GM21723 (cell line): ENCODE data around the gene ADAMTS18.

Experiments
- ATAC-seq: cut with Tn5 transposase; IDR thresholded peaks from one replicate; pipeline ENCODE4 v1.9.1; 2021; ENCODE audit warnings: mild to moderate bottlenecking, moderate library complexity; ENCODE audit not compliant: unreplicated experiment

The ADAMTS18 gene

DNA sequence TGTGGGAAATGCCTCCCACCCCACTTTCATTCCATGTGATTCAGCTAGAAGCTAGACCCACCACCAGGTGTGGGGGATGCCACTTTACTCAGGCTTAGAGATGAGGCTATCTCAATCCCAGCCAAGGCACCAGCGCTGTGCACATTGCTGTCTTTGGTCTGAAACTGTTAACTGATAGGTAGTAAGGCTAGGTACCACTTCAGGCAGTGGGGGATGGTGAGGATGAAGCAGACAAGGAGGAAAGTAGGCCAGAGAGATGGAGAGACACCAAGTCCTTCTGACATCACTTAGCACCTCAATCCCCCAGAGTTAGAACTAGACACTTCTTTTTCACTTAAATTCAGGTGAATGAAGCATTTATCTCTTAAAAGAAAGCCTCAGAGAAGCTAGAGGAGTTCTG is 35.8 kb downstream of the ADAMTS18 start:
- no peak for ATAC-seq

DNA sequence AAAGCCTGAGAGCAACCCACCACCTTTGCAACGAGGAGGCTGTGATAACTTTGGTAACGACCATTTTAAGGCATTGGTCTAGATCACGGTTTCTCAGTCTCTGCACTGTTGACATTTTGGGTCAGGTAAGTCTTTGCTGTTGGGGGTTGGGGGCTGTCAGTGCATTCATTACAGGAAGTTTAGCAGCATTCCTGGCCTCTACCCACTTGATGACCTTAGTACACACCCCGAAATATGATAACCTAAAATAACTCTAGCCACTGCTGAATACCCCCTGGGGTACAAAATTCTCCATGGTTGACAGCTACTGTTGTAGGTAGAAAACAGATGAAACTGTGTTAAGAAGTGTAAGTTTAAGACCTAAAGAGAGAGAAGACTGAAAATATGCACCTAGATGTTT is 36.3 kb downstream of the ADAMTS18 start:
- no peak for ATAC-seq

- ATAC-seq, result no peak
These were observed 38.4 kb downstream of the ADAMTS18 start for GRCh38 chr16:77396461-77396860.

DNA sequence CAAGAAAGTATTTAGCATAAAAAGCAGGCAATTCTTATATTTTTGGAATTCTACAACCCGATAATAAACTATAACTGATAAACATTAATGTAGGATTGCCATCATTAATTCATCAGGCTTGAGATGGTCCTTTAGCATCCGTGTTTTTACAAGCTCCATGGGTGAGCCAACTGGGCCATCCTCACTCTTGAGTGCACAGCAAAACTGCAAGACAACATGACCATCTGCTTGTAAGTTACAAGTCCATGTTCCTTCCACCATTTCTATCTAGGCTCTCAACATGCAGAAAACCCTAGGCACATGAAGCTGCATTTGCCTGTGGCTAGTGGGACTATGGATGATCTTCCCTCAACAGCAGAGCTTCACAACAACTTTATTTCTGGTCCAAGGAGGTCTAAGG is 40.1 kb downstream of the ADAMTS18 start:
- ATAC-seq, result no peak

- no peak for ATAC-seq
These were observed 40.9 kb downstream of the ADAMTS18 start for GRCh38 chr16:77393955-77394354.

GRCh38 chr16:77387815-77388209 is 47.0 kb downstream of the ADAMTS18 start:
- no peak for ATAC-seq

DNA sequence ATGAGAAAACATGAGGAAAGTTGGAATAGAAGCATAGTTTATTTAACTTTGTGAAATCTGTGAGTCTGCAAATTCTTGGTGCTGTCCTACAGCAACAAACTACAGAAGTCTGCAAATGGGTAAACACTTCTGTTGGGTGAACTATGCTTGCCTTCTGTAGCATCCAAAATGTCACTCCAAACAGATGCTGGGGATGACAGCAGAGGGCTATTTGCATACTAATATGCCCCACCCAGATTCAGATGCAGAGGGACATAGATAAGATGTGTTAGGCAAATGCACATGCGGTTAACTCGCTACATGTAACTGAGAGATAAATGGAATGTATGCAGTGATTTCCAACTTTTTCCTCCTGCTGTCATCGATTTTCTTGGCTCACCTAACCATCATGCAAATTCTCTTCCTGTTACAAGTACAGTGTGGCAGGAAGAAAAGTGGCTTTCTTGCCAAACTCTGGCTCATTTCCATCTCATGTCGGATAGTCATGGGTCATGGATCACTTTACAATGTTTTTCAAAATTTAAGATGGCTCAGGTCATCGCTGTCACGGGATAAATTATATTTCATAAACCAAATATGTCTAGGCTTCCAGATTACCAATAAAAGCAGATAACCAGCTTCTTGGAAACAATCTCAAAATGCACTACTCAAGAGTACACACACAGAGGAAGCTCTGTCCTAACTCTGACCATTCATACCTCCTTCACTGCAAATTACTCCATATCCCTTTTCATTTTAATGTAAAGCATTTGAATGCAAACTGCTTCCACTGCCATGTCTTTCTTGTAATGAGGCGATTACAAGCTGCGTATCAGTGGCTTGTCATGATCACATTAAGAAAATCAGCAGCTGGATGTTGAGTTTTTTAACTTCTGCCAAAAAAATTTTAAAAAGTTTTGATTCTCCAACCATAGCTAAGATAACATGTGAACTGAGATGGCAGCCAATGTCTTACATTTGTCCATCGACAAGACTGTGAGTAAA is 47.7 kb downstream of the ADAMTS18 start:
- no peak for ATAC-seq

GRCh38 chr16:77385481-77385880 is 49.4 kb downstream of the ADAMTS18 start:
- no peak for ATAC-seq

DNA sequence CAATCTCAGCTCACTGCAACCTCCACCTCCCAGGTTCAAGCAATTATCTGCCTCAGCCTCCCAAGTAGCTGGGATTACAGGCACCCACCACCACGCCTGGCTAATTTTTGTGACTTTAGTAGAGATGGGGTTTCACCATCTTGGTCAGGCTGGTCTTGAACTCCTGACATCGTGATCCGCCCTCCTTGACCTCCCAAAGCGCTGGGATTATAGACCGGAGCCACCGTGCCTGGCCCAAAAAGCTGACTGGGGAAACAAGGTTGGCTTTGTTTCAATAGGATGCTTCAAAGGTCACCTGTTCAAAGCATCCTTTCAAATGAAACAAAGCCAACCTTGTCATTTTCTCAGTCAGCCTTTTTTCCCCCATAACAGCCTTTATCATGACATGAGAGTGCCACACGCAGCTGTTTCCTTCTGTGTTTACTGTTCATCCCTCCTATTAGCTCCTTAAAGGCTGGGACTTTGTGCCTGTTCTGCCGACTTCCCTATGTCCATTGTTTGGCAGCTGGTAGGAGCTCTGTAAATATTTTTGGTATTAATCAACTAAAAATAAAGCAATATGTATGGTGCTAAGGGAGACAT is 51.1 kb downstream of the ADAMTS18 start:
- ATAC-seq, result no peak

DNA sequence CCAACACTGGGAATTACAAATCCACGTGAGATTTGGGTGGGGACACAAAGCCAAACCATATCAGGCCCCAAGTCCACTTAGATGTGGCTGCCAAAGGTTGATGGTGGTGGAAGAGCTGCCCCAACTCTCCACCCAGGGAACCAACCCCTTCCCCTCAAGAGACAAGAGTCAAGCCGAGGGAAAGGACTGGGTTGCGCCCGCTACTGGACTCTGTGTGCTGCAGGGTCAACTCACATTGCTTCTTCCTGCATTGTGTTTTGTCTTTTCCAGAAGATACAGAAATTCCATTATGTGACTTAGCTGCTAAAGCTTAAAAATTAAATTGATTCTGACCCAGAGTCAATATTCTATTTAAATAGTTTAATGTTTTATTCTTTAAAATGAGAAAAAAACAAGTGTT is 58.5 kb downstream of the ADAMTS18 start:
- ATAC-seq, result no peak

GRCh38 chr16:77375396-77375795 is 59.4 kb downstream of the ADAMTS18 start:
- no peak for ATAC-seq

DNA sequence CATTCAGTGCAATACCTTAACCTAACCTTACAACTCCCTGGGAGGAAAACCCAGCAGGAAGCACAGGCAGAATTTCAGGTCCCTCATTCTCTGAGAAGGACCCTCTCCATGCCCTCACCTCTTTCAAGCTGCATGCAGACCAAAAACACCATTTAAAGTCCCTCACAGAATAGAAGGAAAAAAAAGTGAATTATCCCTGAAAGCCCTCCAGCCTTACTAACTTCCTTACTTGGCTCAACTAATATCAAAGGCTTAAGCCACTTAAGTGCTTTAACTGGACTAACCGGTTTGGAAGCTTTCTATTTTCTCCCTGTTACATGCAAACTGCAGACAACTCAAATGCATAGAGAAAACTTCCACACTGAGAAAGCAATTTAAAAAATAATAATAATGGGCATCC is 60.5 kb downstream of the ADAMTS18 start:
- ATAC-seq, result no peak

DNA sequence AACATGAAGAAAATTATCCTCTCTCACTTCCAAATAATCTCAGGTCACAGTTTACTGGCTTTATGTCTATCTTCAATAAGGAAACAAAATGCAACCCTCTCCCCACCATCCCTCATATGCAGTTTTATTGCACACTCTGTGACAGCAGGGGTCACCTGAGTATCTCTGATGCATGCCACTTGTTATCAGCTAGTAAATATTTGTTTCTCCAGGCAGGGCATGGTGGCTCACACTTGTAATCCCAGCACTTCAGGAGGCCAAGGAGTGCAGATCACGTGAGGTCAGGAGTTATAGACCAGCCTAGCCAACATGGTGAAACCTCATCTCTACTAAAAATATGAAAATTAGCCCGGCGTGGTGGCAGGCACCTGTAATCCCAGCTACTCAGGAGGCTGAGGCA is 61.1 kb downstream of the ADAMTS18 start:
- no peak for ATAC-seq

DNA sequence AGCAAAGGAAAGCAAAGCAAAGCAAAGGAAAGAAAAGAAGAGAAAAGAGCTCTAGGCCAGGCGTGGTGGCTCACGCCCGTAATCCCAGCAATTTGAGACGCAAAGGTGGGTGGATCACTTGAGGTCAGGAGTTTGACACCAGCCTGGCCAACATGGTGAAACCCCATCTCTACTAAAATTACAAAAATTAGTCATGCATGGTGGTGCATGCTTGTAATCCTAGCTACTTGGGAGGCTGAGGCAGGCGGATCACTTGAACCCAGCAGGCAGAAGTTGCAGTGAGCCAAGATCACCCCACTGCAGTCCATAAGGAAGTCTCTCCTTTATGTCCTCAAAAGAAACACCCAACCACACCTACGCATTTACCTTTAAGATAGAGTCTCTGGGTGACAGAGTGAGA is 70.1 kb downstream of the ADAMTS18 start:
- no peak for ATAC-seq

DNA sequence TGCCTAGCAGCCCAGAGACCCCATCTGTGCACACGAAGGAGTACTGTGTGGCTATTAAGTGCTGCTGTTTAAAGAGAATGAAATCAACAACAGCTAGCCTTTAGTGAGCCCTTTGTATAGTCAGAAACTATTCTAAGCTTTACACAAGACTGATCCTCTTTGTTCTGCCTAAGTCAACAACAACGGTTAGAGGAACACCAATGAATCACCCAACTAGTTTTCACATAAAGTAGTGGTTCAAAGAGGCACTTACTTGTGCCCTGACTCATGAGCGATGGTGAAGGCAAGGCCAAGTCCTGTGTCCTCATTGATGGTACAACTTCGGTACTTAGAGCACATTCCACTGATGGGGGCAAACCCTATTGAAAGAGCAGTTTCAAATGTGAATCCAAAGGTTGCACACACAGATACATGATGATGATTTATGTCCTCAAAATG is 75.8 kb downstream of the ADAMTS18 start:
- ATAC-seq, result no peak

GRCh38 chr16:77353587-77354263 is 81.1 kb downstream of the ADAMTS18 start:
- ATAC-seq, result no peak

DNA sequence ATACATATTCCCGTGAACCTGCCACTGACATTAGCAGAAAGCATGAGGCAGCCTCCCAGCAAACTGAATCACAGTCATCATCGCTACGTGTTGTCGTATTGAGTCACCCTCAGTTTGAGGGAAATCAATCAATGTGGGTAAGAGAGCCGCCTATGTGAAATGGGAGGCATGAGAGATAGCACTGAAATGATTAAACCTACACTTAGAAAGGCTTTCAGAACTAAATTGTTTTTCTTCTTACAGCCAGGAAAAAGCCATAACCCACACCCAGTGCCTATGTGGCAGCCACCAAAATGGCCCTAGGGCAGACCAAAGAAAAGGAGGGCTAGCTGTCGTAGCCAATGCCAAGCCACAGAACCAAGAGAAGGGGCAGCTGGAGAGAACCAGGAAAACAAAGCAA is 90.5 kb downstream of the ADAMTS18 start:
- no peak for ATAC-seq

GRCh38 chr16:77336637-77337036 is 98.2 kb downstream of the ADAMTS18 start:
- no peak for ATAC-seq

DNA sequence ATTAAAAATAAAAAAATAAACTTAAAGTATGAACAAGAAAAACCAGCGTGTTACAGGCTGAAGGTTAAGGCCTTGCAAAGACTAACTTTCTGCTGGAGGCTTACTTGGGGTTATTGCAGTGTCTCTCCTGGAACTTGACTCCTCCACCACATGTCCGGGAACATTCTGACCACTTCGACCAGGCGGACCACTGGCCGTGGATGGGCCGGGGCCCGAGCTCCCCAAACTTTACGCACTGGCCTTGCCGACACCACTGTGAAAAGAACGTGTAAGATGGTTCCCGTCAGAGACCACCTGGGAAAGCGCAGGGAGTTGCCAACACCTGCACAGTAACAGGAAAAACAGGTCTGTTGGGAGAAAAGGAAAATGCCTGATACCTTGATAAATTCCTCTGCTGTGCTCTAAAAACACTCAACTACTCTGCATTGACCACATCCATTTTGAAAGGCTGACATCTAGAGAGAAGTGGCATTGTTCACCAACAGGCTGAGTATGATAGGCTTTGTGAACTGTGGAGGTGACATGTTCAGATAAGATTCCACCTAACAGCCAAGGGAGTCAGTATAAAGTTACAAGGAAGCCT is 99.1 kb downstream of the ADAMTS18 start:
- ATAC-seq, result no peak

- ATAC-seq, result no peak
These were observed 102.0 kb downstream of the ADAMTS18 start for GRCh38 chr16:77332792-77333191.

GRCh38 chr16:77331802-77332586 is 102.8 kb downstream of the ADAMTS18 start:
- ATAC-seq, result no peak
